ENCODE measurements around the gene PPM1L. TPM values are rescaled to one million over a fixed set of nuclear protein-coding genes. Genes with fewer than 3 reads are reported as not detected.
A peak's percentile ranks its signal among the peaks of the same experiment; 100 is the strongest.

PPM1L gene
- total RNA-seq, 2 donors from 2014 or later = 13.3 to 25.3 TPM

DNA sequence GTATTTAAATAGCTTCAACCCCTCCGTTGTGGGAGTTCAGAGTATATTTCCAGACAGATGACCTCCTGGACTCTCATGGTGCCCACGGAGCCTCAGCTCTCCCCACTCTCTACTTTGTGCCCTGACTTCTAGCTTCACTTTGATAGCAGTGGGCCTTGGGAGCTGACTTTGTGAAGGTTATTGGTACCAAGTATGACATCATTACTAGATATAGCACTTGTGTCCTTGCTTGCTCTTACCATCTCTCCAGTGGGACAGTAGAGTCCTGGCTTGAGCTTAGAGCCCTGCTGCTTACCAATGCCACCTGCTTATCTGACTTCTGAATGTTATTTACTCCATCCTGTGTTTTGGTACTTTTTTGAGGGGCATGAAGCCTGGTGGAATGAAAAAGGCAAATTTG is 53.4 kb downstream of the PPM1L start:
- Histone ChIP-seq H3K9me3 (no peaks in the 10 kb centered on the region), H3K4me3 (no peak overlapping the region), H3K36me3 (no peaks in the 10 kb centered on the region), H3K27me3 (replicated peaks; ENCODE audit: insufficient read depth) (no peaks in the 10 kb centered on the region), H3K4me1 (ENCODE audit: control insufficient read depth in 1 of 2, low read depth in 2 of 2) (peaks cover 41 to 60% of the 10 kb centered on the region in 2 donors), H3K27ac (peak overlapping the region in 1 of 2 donors; percentile 60)
- TF ChIP-seq CTCF (IDR thresholded peaks at IDR 0.05) = no peak
- no peak for DNase-seq (ENCODE audit: low spot score)
- no peak for ATAC-seq (ENCODE audit: insufficient number of reproducible peaks, low FRiP score, low read depth)

DNA sequence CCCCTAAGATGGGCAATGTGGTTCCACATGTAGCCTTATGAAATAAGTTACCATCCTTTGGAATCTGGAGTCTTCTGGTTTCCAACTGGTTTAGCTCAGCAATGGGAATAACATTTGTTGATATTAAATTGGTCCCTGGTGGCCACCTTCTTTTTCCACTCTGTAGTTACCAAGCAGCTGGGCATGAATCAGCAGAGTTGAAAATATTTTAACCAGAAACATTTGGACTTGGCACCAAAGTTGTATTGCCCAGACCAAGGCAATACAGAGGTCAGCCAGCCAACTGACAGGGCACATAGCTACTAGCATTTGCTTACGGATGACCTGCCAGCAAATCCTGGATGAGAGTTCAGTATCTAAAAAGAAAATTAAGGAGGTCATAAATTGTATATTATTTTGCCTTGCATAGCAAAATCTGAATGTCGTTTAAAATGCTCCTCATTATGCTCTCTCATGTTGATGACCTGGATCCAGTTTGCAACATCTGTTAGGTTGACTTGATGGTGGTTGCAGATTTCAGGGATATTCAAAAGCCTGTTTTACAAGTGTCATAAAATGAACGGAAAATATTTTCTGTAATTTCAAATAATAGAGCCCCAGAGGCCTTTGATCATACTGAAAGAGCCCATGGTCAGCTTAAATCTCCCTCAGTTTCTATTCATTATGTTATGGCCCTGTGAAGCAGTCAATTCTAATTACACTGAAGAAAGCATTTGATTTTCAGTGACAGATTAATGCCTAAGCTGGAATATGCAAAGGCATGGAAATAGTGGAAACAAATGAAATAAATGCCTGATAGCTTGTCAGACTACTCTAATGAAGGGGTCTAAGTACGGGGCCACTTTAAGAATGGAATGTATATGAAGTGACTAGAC is 54.6 kb downstream of the PPM1L start:
- H3K27me3 ChIP-seq (replicated peaks; ENCODE audit: insufficient read depth) = no peaks in the 10 kb centered on the region
- ATAC-seq (ENCODE audit: insufficient number of reproducible peaks, low FRiP score, low read depth) (peak; percentile 79), DNase-seq (ENCODE audit: low spot score) (peak; percentile 20)
- no peaks in the 10 kb centered on the region for H3K36me3 ChIP-seq
- no peaks in the 10 kb centered on the region for H3K9me3 ChIP-seq
- no peak overlapping the region for H3K4me3 ChIP-seq
- H3K27ac ChIP-seq = peak overlapping the region; percentile 42 to 60
- peaks cover 31 to 49% of the 10 kb centered on the region in 2 donors for H3K4me1 ChIP-seq (ENCODE audit: control insufficient read depth in 1 of 2, low read depth in 2 of 2)
- no peak for TF ChIP-seq CTCF (IDR thresholded peaks at IDR 0.05)

DNA sequence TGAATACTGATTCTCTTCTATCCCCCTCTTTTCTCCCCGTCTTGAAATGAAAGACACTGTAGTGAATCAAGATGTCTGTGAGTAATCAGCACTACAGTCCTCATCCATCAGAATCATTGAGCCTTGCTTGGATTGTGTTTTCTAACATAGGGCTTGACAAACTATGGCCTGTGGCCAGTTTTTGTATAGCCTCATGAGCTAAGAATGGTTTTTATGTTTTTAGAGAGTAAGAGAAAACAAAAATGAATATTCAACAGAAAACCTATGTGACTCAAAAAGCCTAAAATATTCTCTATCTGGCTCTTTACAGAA is 55.2 kb downstream of the PPM1L start:
- H3K9me3 ChIP-seq = no peaks in the 10 kb centered on the region
- no peaks in the 10 kb centered on the region for H3K36me3 ChIP-seq
- DNase-seq (ENCODE audit: low spot score) = no peak
- H3K27ac ChIP-seq = peak overlapping the region in 1 of 2 donors; percentile 60
- no peak for TF ChIP-seq CTCF (IDR thresholded peaks at IDR 0.05)
- peaks cover 31 to 49% of the 10 kb centered on the region in 2 donors for H3K4me1 ChIP-seq (ENCODE audit: control insufficient read depth in 1 of 2, low read depth in 2 of 2)
- no peaks in the 10 kb centered on the region for H3K27me3 ChIP-seq (replicated peaks; ENCODE audit: insufficient read depth)
- no peak for ATAC-seq (ENCODE audit: insufficient number of reproducible peaks, low FRiP score, low read depth)
- H3K4me3 ChIP-seq = no peak overlapping the region

GRCh38 chr3:160812304-160812703 is 56.3 kb downstream of the PPM1L start:
- TF ChIP-seq CTCF (IDR thresholded peaks at IDR 0.05) = no peak
- Histone ChIP-seq H3K4me3 (no peak overlapping the region), H3K36me3 (no peaks in the 10 kb centered on the region), H3K9me3 (no peaks in the 10 kb centered on the region), H3K4me1 (ENCODE audit: control insufficient read depth in 1 of 2, low read depth in 2 of 2) (peaks cover 31 to 49% of the 10 kb centered on the region in 2 donors), H3K27me3 (replicated peaks; ENCODE audit: insufficient read depth) (no peaks in the 10 kb centered on the region), H3K27ac (no peak overlapping the region)
- ATAC-seq (ENCODE audit: insufficient number of reproducible peaks, low FRiP score, low read depth) = no peak
- no peak for DNase-seq (ENCODE audit: low spot score)

GRCh38 chr3:160815280-160815679 is 59.2 kb downstream of the PPM1L start:
- no peaks in the 10 kb centered on the region for H3K9me3 ChIP-seq
- H3K4me3 ChIP-seq = no peak overlapping the region
- DNase-seq (ENCODE audit: low spot score) (no peak), ATAC-seq (ENCODE audit: insufficient number of reproducible peaks, low FRiP score, low read depth) (no peak)
- no peaks in the 10 kb centered on the region for H3K36me3 ChIP-seq
- TF ChIP-seq CTCF (IDR thresholded peaks at IDR 0.05) = no peak
- H3K27me3 ChIP-seq (replicated peaks; ENCODE audit: insufficient read depth) = no peaks in the 10 kb centered on the region
- H3K4me1 ChIP-seq (ENCODE audit: control insufficient read depth in 1 of 2, low read depth in 2 of 2) = peaks cover 14 to 25% of the 10 kb centered on the region in 2 donors
- H3K27ac ChIP-seq = no peak overlapping the region

All from thoracic aorta (tissue), 2 donors.